ENCODE data around the gene PARD6A.
"Not testable (repeated sequence)": the region's sequence is repeated elsewhere in the genome, so short reads cannot be mapped to it uniquely, and the experiment has no call there.

The PARD6A gene

GRCh38 chr16:67667817-67668494 lies 7.2 kb downstream of the PARD6A start:
- DNase-seq, result peak; percentile 75

- DNase-seq, result no peak
Measured at GRCh38 chr16:67668495-67669157, 7.9 kb downstream of the PARD6A start.

GRCh38 chr16:67669499-67670101 lies 8.8 kb downstream of the PARD6A start:
- no peak for DNase-seq

GRCh38 chr16:67672306-67672705 lies 11.5 kb downstream of the PARD6A start:
- DNase-seq, result no peak

GRCh38 chr16:67672739-67673662 lies 12.2 kb downstream of the PARD6A start:
- no peak for DNase-seq

GRCh38 chr16:67673712-67674580 lies 13.2 kb downstream of the PARD6A start:
- no peak for DNase-seq

GRCh38 chr16:67674851-67675578 lies 14.3 kb downstream of the PARD6A start:
- DNase-seq, result no peak

- DNase-seq, result no peak
Measured at GRCh38 chr16:67675579-67675935, 14.8 kb downstream of the PARD6A start.

GRCh38 chr16:67675999-67676398 lies 15.2 kb downstream of the PARD6A start:
- no peak for DNase-seq

GRCh38 chr16:67676516-67676915 lies 15.8 kb downstream of the PARD6A start:
- DNase-seq, result no peak

GRCh38 chr16:67676939-67677338 lies 16.2 kb downstream of the PARD6A start:
- DNase-seq, result no peak

GRCh38 chr16:67677712-67678111 lies 17.0 kb downstream of the PARD6A start:
- DNase-seq, result no peak

GRCh38 chr16:67678354-67679023 lies 17.7 kb downstream of the PARD6A start:
- no peak for DNase-seq

GRCh38 chr16:67679935-67680897 lies 19.5 kb downstream of the PARD6A start:
- no peak for DNase-seq

GRCh38 chr16:67683767-67684166 lies 23.0 kb downstream of the PARD6A start:
- DNase-seq, result no peak

- no peak for DNase-seq
Measured at GRCh38 chr16:67685388-67686112, 24.8 kb downstream of the PARD6A start.

GRCh38 chr16:67693517-67694285 lies 32.9 kb downstream of the PARD6A start:
- not testable (repeated sequence) for DNase-seq

- no peak for DNase-seq
Measured at GRCh38 chr16:67694611-67695010, 33.9 kb downstream of the PARD6A start.
